NT2/D1 (cell line): Measurements from ENCODE around the gene TARBP2.

Experiments
- SUZ12 ChIP-seq: IDR thresholded peaks from 2 replicates; pipeline ENCODE4 v1.6.1; 2011; ENCODE audit not compliant: insufficient read length, insufficient read depth; ENCODE audit errors: extremely low read depth
- YY1 ChIP-seq: IDR thresholded peaks from 2 replicates; pipeline ENCODE4 v1.6.1; 2011; ENCODE audit not compliant: insufficient read length, insufficient read depth
- ZNF274 ChIP-seq: IDR thresholded peaks from 2 replicates; pipeline ENCODE4 v1.6.1; 2011; ENCODE audit warnings: mild to moderate bottlenecking, low read depth, low read length

DNA sequence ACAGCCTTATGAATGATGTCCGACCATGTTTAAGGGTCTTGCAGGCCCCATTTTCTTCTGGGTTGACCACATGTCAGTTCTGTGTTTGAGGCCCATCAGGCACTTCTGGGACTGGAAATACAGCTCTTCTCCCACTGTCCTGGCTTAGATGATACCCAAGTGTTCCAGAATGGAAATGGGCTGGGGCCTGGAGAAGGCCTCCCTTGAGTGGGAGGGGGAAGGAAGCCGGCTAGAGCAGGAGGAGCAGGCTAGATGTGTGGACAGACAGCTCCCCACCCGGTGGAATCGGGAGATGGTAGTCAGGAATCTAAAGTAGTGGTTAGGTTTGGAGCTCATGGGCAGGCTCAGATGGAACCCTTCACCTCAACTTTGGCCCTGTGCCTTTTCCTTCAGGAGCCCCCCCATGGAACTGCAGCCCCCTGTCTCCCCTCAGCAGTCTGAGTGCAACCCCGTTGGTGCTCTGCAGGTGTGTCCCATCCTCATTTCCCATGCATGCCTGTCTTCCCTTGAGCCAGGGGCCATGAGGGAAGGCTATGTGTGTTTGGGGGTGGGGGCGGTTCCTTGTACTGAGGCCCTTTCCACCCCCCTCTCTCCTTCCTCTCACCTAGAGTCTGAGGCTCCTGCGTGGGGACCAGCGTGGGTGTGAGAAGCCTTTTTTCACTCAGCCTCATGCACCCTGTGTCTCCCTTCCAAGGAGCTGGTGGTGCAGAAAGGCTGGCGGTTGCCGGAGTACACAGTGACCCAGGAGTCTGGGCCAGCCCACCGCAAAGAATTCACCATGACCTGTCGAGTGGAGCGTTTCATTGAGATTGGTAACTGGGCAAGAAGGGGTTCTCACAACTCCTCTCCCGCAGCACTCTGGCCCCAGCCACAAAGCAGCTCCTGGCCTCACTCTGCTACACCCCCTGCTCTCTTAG lies 3.2 kb downstream of the TARBP2 start:
- TF ChIP-seq YY1 (no peak), SUZ12 (no peak), ZNF274 (no peak)
